PC-3 (cell line): ENCODE results near the gene AMPD2.

Experiments used
- CTCF ChIP-seq: fragments of 300-600 bp; sonication (generic); conservative IDR thresholded peaks from 2 replicates; pipeline ENCODE4 v1.5.1; 2017; ENCODE audit warnings: antibody characterized with exemption, low read depth, mild to moderate bottlenecking, low read length
- EZH2 ChIP-seq: fragments of 300-600 bp; sonication (generic); IDR thresholded peaks from one replicate; pipeline ENCODE4 v1.6.1; 2017; ENCODE audit warnings: antibody characterized with exemption, mild to moderate bottlenecking, low read length; ENCODE audit not compliant: unreplicated experiment
- EZH2phosphoT487 ChIP-seq: fragments of 300-600 bp; sonication (generic); IDR thresholded peaks from 2 replicates; pipeline ENCODE4 v1.6.1; 2018; ENCODE audit warnings: mild to moderate bottlenecking, antibody characterized with exemption, low read length, borderline replicate concordance

GRCh38 chr1:109584766-109585165 lies 34.9 kb upstream of the AMPD2 start:
- TF ChIP-seq CTCF (no peak), EZH2phosphoT487 (no peak), EZH2 (no peak)
